Cardiac ventricle fibroblast (primary cell): ENCODE measurements around the gene SEC24D. TPM values are rescaled to one million over a fixed set of nuclear protein-coding genes. Genes with fewer than 3 reads are reported as not detected.

Experiments
- total RNA-seq: library from RNA; depleted of rRNA; stranded (reverse); fragments of >200 nt; gene quantifications from 2 replicates; pipeline ENCODE4 v1.2.3, GENCODE V29; 2015

SEC24D gene, protein sequence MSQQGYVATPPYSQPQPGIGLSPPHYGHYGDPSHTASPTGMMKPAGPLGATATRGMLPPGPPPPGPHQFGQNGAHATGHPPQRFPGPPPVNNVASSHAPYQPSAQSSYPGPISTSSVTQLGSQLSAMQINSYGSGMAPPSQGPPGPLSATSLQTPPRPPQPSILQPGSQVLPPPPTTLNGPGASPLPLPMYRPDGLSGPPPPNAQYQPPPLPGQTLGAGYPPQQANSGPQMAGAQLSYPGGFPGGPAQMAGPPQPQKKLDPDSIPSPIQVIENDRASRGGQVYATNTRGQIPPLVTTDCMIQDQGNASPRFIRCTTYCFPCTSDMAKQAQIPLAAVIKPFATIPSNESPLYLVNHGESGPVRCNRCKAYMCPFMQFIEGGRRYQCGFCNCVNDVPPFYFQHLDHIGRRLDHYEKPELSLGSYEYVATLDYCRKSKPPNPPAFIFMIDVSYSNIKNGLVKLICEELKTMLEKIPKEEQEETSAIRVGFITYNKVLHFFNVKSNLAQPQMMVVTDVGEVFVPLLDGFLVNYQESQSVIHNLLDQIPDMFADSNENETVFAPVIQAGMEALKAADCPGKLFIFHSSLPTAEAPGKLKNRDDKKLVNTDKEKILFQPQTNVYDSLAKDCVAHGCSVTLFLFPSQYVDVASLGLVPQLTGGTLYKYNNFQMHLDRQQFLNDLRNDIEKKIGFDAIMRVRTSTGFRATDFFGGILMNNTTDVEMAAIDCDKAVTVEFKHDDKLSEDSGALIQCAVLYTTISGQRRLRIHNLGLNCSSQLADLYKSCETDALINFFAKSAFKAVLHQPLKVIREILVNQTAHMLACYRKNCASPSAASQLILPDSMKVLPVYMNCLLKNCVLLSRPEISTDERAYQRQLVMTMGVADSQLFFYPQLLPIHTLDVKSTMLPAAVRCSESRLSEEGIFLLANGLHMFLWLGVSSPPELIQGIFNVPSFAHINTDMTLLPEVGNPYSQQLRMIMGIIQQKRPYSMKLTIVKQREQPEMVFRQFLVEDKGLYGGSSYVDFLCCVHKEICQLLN
- 95.2 and 131 TPM in 2 replicates for total RNA-seq

DNA sequence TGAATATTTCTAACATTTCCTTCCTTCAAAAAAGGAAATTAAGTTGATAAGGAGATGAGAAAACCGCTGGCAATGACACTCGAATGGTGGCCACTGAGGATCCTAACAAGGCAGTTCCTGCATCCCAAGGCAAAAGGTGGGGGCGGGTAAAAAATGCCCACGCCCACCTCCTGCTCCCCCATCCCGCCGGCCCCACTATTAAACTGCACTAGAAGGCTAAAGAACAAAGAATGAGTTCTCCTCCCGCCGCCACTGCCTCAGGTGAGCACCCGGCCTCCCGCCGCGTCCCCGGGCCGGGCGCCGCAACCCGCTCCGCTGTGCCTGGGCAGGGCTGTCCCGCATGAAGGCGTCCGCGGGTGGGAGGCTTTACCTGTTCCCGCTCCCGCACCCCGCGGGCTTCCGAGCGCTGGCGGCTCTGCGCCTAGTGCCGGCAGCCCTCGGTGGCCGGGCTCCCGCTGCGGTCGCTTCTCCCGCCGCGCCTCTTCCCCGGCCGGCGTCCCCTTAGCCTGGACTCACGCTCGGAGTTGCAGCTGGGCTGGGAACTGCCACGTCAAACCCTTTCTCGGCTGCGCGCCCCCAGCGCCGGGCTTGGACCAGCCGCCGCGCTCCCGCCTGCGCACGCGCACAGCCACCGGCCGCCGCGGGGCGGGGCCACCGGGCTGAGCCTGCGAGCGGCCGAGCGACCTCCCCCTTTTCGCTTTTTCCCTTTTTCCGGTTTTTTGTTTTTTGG is at the start of gene SEC24D:
Gene SEC24D (minus strand): TSS at position 556 of the 730 bp plus-strand sequence. CDS start 2,430 bp downstream, outside the sequence.

DNA sequence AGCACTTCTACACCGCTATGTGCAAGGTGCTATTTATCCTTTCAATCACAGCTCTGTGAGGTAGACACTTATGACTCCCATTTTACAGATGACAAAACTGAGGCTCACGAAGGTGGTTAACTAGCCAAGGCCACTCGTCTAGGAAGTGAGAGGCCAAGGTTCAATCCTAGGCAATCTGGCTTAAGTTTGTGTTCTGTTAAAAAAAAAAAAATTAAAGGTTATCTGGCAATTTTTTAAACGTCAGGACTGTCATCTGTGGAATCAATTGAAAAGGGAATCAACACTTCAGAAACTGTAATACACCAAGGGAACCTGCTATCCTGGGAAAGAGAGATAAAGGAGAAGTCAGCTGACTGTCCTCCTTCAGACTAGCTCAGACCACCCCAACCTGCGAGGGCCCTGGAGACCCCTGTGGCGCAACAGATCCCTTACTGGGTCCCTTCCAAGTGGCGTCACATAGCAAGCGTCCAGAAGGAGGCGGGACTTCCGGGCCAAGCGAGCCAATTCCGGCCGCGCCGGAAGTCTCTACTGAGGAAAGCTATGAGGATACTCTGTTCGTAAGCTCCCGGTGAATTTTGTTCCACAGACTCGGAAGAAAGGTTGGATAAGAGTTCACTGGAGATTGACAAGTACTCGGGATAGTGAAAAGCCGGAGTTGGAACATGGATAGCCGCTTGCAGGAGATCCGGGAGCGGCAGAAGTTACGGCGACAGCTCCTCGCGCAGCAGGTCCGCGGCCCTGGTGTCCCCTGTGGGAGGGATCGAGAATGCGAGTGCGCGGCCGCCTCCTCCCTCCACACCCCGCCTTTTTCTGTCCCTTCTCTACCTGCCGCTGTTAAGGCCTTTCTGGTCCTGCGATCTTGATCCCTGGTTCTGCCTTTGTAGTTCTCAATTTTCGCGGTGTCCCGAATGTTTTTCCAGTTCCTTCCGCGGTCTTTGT is 150.8 kb downstream of the SEC24D start, which contains the start of gene METTL14:
Gene METTL14 (plus strand): TSS at position 520 of the 939 bp plus-strand sequence. CDS start 143 bp downstream, at position 663.

Other genes with a start within 250 kb of the SEC24D start
- gene METTL14, start 150.7 kb downstream of the SEC24D start, total RNA-seq, result 29.0 and 32.9 TPM in 2 replicates
- 9.0 and 10.1 TPM in 2 replicates for gene SYNPO2, start 52.7 kb upstream of the SEC24D start, total RNA-seq